B cell (primary cell): ENCODE measurements around the gene SANBR. TPM values are rescaled to one million over a fixed set of nuclear protein-coding genes. Genes with fewer than 3 reads are reported as not detected.

Source experiments
- ATAC-seq: fragments of 200-7000 bp; cut with Tn5 transposase; one replicate; pipeline ENCODE4 v1.10.0; 2021; ENCODE audit warnings: low read depth, mild to moderate bottlenecking, moderate number of reproducible peaks, moderate library complexity
- CTCF ChIA-PET: fragments of 350-600 bp; sonication (Branson Sonifier 250); formaldehyde crosslinking; loops from one replicate; lab custom pipeline; 2021; ENCODE audit warnings: antibody characterized with exemption, inconsistent platforms; lab: Charles Lee
- POLR2A ChIA-PET: fragments of 350-600 bp; sonication (Branson Sonifier 250); formaldehyde crosslinking; loops from one replicate; lab custom pipeline; 2021; ENCODE audit warnings: antibody characterized with exemption; lab: Charles Lee
- DNase-seq: peaks from one replicate; pipeline ENCODE4 v3.0.0; 2013
- H2AFZ ChIP-seq: 2 replicates; pipeline ENCODE4 v1.6.1; 2012; ENCODE audit warnings: mild to moderate bottlenecking, low read depth, low read length; ENCODE audit not compliant: insufficient read depth, poor library complexity, severe bottlenecking
- H3K27ac ChIP-seq, 2 donors: 1 replicate in 1 of 2; 2 replicates in 1 of 2; pipeline ENCODE4 v1.5.1; 2012 to 2013; ENCODE audit warnings: low read length in 2 of 2, mild to moderate bottlenecking in 2 of 2, moderate library complexity in 1 of 2
- H3K27me3 ChIP-seq, 4 experiments: fragments of 200-600 bp in 1 of 4; sonication (generic) in 1 of 4; replicated peaks in 1 of 4; 1 replicate in 2 of 4; 2 replicates in 2 of 4; pipeline versions ENCODE4 v1.6.1 to v1.7.0; 2013 to 2016; ENCODE audit warnings: low read length in 3 of 4, mild to moderate bottlenecking in 2 of 4, mixed read lengths in 1 of 4, moderate library complexity in 1 of 4; ENCODE audit not compliant: insufficient read depth in 4 of 4, control insufficient read depth in 3 of 4; ENCODE audit errors: control extremely low read depth in 1 of 4
- H3K36me3 ChIP-seq, 2 experiments: replicated peaks in 1 of 2; 1 replicate in 1 of 2; 2 replicates in 1 of 2; pipeline versions ENCODE4 v1.6.1 to v1.7.1; 2013; ENCODE audit warnings: low read length in 1 of 2; ENCODE audit not compliant: insufficient read depth in 2 of 2, control insufficient read depth in 1 of 2; ENCODE audit errors: control extremely low read depth in 1 of 2, extremely low read depth in 1 of 2
- H3K4me1 ChIP-seq, 2 donors: fragments of 200-600 bp in 1 of 2; sonication (generic) in 1 of 2; 1 replicate in 1 of 2; 2 replicates in 1 of 2; pipeline versions ENCODE4 v1.5.1 to v1.6.1; 2013 to 2017; ENCODE audit warnings: low read length in 2 of 2; ENCODE audit not compliant: control insufficient read depth in 2 of 2, insufficient read depth in 2 of 2
- H3K4me2 ChIP-seq: replicated peaks from 2 replicates; pipeline ENCODE3; 2012; ENCODE audit warnings: mild to moderate bottlenecking, low read depth, low read length; ENCODE audit not compliant: poor library complexity, severe bottlenecking
- H3K4me3 ChIP-seq, 5 experiments: fragments of 200-600 bp in 1 of 5; sonication (generic) in 1 of 5; 1 replicate in 3 of 5; 2 replicates in 2 of 5; pipeline versions ENCODE4 v1.5.1 to v1.7.0; 2011 to 2016; ENCODE audit warnings: low read length in 4 of 5, mild to moderate bottlenecking in 4 of 5, low read depth in 2 of 5, control low read depth in 1 of 5, moderate library complexity in 1 of 5; ENCODE audit not compliant: insufficient read depth in 1 of 5; ENCODE audit errors: control extremely low read depth in 1 of 5, extremely low read depth in 1 of 5
- H3K79me2 ChIP-seq: fragments of 200-600 bp; sonication (generic); one replicate; pipeline ENCODE4 v1.6.0; 2016; ENCODE audit warnings: low read length; ENCODE audit not compliant: control insufficient read depth, insufficient read depth
- H3K9ac ChIP-seq: fragments of 200-600 bp; sonication (generic); 2 replicates; pipeline ENCODE4 v1.6.1; 2017; ENCODE audit warnings: mild to moderate bottlenecking, low read length, moderate library complexity
- H3K9me3 ChIP-seq, 3 donors: one replicate each; pipeline versions ENCODE4 v1.6.1 to v1.7.1; 2013; ENCODE audit warnings: low read length in 2 of 3; ENCODE audit not compliant: control insufficient read depth in 2 of 3, insufficient read depth in 1 of 3; ENCODE audit errors: control extremely low read depth in 1 of 3
- H4K20me1 ChIP-seq: 2 replicates; pipeline ENCODE4 v1.6.0; 2012; ENCODE audit warnings: mild to moderate bottlenecking, low read length; ENCODE audit not compliant: insufficient read depth, control insufficient read depth, poor library complexity, severe bottlenecking
- H3K27ac Mint-ChIP-seq: one replicate; pipeline ENCODE4 v1.8.0; 2021; ENCODE audit warnings: mixed read lengths
- H3K27me3 Mint-ChIP-seq: one replicate; pipeline ENCODE4 v1.8.0; 2021; ENCODE audit warnings: mixed read lengths
- H3K4me1 Mint-ChIP-seq: one replicate; pipeline ENCODE4 v1.8.0; 2021; ENCODE audit warnings: mixed read lengths
- H3K4me3 Mint-ChIP-seq: one replicate; pipeline ENCODE4 v1.8.0; 2021; ENCODE audit warnings: mixed read lengths
- H3K9me3 Mint-ChIP-seq: one replicate; pipeline ENCODE4 v1.8.0; 2022; ENCODE audit warnings: mixed read lengths; ENCODE audit not compliant: insufficient read depth
- CTCF ChIP-seq: fragments of 200-600 bp; IDR thresholded peaks from one replicate; pipeline ENCODE4 v1.8.0; 2022; ENCODE audit warnings: antibody characterized with exemption, mild to moderate bottlenecking
- EZH2 ChIP-seq: IDR thresholded peaks from 2 replicates; pipeline ENCODE4 v1.6.1; 2012; ENCODE audit warnings: borderline replicate concordance, low read depth, mild to moderate bottlenecking, moderate library complexity, low read length; ENCODE audit not compliant: insufficient read depth, poor library complexity, severe bottlenecking
- WGBS: methylation state at CpG from one replicate; pipeline ENCODE4 v1.1.5; 2013; ENCODE audit warnings: missing lambda C conversion rate; ENCODE audit not compliant: insufficient coverage; 5-methylcytosine and 5-hydroxymethylcytosine counted together
- intact Hi-C: fragments of 100-400 bp; cut with micrococcal nuclease; formaldehyde crosslinking; loops from one replicate; pipeline ENCODE4 v1.10.0; 2022
- polyA plus RNA-seq: library from polyadenylated mRNA; depleted of rRNA; stranded (reverse); fragments of >200 nt; gene quantifications from 2 replicates; pipeline ENCODE4 v1.2.3, GENCODE V29; 2012
- total RNA-seq, 2 donors: library from RNA; stranded (reverse); fragments of 120-200 nt in 1 of 2; gene quantifications; 1 replicate in 1 of 2; 2 replicates in 1 of 2; pipeline versions ENCODE4 v1.2.3 to v1.2.4, GENCODE V29; 2013 to 2022

SANBR gene
- total and polyA plus RNA-seq, 2 donors (not counting 1 experiment from before 2014, with no cell fraction given), result 2.5 to 6.6 TPM

- ChIA-PET POLR2A (no interaction called here), CTCF (interaction anchor here (1.7 kb wide), 1 partner anchor 13 kb away, joined by 3 read pairs; no protein-coding TSS in a partner anchor)
- ATAC-seq (no peak), DNase-seq (no peak)
- intact Hi-C loops, result no loop called here
- H3K36me3 ChIP-seq, result no peaks in the 10 kb centered on the region
- H3K4me3 Mint-ChIP-seq, result no peak overlapping the region
- H3K4me2 ChIP-seq, result no peak overlapping the region
- H3K79me2 ChIP-seq, result no peaks in the 10 kb centered on the region
- H3K9me3 Mint-ChIP-seq, result no peaks in the 10 kb centered on the region
- no peak overlapping the region for H3K4me3 ChIP-seq
- no peaks in the 10 kb centered on the region for H3K4me1 Mint-ChIP-seq
- no peaks in the 10 kb centered on the region for H3K27me3 ChIP-seq
- no peak overlapping the region for H3K27ac Mint-ChIP-seq
- no peaks in the 10 kb centered on the region for H3K27me3 Mint-ChIP-seq
- no peaks in the 10 kb centered on the region for H4K20me1 ChIP-seq
- H3K27ac ChIP-seq, result no peak overlapping the region
- no peak for TF ChIP-seq CTCF
- no peak for TF ChIP-seq EZH2
- no peaks in the 10 kb centered on the region for H3K9me3 ChIP-seq
- H3K4me1 ChIP-seq, result no peaks in the 10 kb centered on the region
- no peak overlapping the region for H3K9ac ChIP-seq
- no peak overlapping the region for H2AFZ ChIP-seq
- WGBS, result no CpG with 5 or more reads among the region's 1 CpG
Observed at GRCh38 chr2:61085883-61086282, 20.2 kb downstream of the SANBR start.

- H3K27ac Mint-ChIP-seq, result no peak overlapping the region
- POLR2A ChIA-PET, result no interaction called here
- no peak for ATAC-seq
Observed at GRCh38 chr2:61089797-61090196, 24.1 kb downstream of the SANBR start.

More at GRCh38 chr2:61089797-61090196, 24.1 kb downstream of the SANBR start:
- DNase-seq, result no peak
- Histone ChIP-seq H3K36me3 (no peaks in the 10 kb centered on the region), H3K27me3 (no peaks in the 10 kb centered on the region), H4K20me1 (no peaks in the 10 kb centered on the region), H3K9ac (no peak overlapping the region), H3K9me3 (no peaks in the 10 kb centered on the region), H2AFZ (no peak overlapping the region), H3K4me1 (no peaks in the 10 kb centered on the region), H3K79me2 (no peaks in the 10 kb centered on the region), H3K4me3 (no peak overlapping the region), H3K27ac (no peak overlapping the region), H3K4me2 (no peak overlapping the region)
- Mint-ChIP-seq H3K4me1 (no peaks in the 10 kb centered on the region), H3K9me3 (no peaks in the 10 kb centered on the region), H3K4me3 (no peak overlapping the region), H3K27me3 (no peaks in the 10 kb centered on the region)
- CTCF ChIA-PET, result interaction anchor here (0.6 kb wide), 1 partner anchor 322 kb away, joined by 3 read pairs; no protein-coding TSS in a partner anchor
- intact Hi-C loops, result no loop called here
- TF ChIP-seq CTCF (no peak), EZH2 (no peak)
